ENCODE data around the gene IFITM10.
"Not testable (repeated sequence)": the region's sequence is repeated elsewhere in the genome, so short reads cannot be mapped to it uniquely, and the experiment has no call there.

Gene IFITM10

DNA sequence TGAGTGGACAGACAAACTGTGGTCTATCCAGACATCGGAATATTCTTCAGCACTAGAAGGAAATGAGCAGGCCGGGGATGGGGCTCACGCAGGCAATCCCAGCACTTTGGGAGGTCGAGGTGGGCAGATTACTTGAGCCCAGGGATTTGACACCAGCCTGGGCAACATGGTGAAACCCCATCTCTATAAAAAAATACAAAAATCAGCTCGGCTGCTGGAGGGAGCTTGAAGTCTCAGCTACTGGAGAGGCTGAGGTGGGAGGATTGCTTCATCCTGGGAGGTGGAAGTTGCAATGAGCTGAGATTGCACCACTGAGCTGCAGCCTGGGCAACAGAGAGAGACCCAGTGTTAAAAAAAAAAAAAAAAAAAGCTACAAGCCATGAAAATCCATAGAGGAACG lies 21.3 kb upstream of the IFITM10 start:
- H3K27ac ChIP-seq: no peak overlapping the region
- TF ChIP-seq, protein P1, sequence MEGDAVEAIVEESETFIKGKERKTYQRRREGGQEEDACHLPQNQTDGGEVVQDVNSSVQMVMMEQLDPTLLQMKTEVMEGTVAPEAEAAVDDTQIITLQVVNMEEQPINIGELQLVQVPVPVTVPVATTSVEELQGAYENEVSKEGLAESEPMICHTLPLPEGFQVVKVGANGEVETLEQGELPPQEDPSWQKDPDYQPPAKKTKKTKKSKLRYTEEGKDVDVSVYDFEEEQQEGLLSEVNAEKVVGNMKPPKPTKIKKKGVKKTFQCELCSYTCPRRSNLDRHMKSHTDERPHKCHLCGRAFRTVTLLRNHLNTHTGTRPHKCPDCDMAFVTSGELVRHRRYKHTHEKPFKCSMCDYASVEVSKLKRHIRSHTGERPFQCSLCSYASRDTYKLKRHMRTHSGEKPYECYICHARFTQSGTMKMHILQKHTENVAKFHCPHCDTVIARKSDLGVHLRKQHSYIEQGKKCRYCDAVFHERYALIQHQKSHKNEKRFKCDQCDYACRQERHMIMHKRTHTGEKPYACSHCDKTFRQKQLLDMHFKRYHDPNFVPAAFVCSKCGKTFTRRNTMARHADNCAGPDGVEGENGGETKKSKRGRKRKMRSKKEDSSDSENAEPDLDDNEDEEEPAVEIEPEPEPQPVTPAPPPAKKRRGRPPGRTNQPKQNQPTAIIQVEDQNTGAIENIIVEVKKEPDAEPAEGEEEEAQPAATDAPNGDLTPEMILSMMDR (IDR thresholded peaks at IDR 0.05): no peak
- DNase-seq (ENCODE audit: low spot score): peak; percentile 69
- no peak overlapping the region for H3K4me3 ChIP-seq

DNA sequence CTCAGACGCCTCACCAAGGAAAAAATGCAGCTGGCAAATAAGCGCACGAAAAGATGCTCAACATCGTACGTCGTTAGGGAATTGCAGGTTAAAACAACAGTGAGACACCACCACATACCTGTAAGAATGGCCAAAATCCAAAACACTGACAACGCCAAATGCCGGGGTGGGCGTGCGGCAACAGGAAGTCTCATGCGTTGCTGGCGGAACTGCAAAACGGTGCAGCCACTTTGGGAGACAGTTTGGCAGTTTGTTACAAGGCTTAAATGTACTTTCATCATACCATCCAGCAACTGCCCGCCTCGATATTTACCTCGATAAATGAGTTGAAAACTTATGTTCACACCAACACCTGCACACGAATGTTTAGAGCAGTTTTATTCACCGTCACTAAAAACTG lies 20.9 kb upstream of the IFITM10 start:
- no peak overlapping the region for H3K27ac ChIP-seq
- no peak overlapping the region for H3K4me3 ChIP-seq
- no peak for DNase-seq (ENCODE audit: low spot score)
- TF ChIP-seq, protein P1 (IDR thresholded peaks at IDR 0.05): no peak

DNA sequence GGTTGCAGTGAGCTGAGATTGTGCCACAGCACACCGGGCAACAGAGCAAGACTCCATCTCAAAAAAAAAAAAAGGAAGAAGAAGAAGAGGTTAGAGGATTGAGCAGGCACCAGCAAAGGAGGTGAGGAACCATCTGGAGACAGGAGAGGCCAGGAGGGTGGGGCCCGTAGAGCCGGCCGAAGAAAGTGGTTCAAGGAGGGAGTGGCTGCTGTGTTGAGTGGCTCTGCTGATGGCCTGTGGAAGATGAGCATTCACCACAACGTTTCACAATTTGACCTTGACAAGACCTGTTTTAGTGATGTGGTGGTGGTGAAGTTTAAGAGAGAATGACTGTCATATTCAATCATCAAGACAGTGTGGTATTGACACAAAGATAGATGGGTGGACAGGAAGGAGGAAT lies 20.1 kb upstream of the IFITM10 start:
- H3K4me3 ChIP-seq: no peak overlapping the region

DNA sequence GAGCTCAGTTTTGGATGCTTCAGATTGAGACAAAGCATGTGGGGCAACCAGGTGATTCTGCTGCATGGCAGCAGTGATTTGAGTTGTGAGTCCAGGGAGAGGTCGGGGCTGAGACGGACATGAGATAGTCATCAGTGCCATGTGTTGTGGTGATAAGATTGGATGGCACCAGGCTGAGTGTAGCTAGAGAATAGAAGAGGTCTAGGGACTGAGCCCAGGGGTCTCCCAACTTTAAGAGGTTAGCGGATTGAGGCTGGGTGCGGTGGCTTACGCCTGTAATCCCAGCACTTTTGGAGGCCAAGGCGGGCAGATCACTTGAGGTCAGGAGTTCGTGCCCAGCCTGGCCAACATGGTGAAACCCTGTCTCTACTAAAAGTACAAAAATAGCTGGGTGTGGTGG lies 19.7 kb upstream of the IFITM10 start:
- TF ChIP-seq, protein P1 (IDR thresholded peaks at IDR 0.05): no peak
- no peak for DNase-seq (ENCODE audit: low spot score)
- Histone ChIP-seq H3K27ac (no peak overlapping the region), H3K4me3 (no peak overlapping the region)

More for the DNA sequence above, 20.1 kb upstream of the IFITM10 start:
- H3K27ac ChIP-seq: no peak overlapping the region
- DNase-seq (ENCODE audit: low spot score): peak; percentile 2
- TF ChIP-seq, protein P1 (IDR thresholded peaks at IDR 0.05): no peak

DNA sequence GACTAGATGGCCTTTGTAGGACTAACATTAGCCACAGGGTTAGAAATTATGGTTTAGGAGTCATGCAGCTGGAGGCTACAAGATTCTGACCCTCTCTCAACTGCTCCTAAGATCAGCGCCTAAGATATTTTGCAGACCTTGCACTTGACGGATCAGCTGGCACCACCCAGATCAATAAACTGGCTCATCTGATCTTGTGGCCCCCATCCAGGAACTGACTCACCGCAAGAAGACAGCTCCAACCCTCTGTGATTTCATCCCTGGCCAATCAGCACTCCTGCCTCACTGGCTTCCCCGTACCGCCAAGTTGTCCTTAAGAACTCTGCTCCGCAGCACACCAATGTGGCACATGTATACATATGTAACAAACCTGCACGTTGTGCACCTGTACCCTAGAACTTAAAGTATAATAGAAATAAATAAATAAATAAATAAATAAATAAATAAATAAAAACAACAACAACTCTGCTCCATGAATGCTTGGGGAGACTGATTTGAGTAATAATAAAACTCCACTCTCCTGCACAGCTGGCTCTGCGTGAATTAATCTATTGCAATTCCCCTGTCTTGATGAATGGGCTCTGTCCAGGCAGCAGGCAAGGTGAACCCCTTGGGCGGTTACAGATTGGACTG lies 19.0 kb upstream of the IFITM10 start:
- not testable (repeated sequence) for H3K4me3 ChIP-seq, H3K27ac ChIP-seq
- peak; percentile 38 for DNase-seq (ENCODE audit: low spot score)

DNA sequence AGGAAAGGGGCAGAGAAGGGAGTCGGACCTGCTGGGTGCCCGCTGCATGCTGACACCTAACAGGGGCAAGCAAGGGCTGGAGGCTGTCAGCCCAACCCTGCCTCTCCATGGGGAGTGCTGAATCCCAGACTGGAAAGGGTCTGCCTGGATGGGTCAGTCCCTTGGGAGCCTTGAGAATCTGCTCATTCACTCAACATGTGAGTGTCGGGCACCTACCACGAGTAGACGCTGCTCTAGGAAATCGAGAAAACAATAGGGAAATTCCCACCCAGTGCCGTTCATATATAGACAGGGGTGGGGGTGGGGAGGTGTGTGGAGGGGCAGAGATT lies 17.7 kb upstream of the IFITM10 start:
- no peak for DNase-seq (ENCODE audit: low spot score)
- TF ChIP-seq, protein P1 (IDR thresholded peaks at IDR 0.05): no peak
- H3K4me3 ChIP-seq: no peak overlapping the region
- H3K27ac ChIP-seq: no peak overlapping the region

DNA sequence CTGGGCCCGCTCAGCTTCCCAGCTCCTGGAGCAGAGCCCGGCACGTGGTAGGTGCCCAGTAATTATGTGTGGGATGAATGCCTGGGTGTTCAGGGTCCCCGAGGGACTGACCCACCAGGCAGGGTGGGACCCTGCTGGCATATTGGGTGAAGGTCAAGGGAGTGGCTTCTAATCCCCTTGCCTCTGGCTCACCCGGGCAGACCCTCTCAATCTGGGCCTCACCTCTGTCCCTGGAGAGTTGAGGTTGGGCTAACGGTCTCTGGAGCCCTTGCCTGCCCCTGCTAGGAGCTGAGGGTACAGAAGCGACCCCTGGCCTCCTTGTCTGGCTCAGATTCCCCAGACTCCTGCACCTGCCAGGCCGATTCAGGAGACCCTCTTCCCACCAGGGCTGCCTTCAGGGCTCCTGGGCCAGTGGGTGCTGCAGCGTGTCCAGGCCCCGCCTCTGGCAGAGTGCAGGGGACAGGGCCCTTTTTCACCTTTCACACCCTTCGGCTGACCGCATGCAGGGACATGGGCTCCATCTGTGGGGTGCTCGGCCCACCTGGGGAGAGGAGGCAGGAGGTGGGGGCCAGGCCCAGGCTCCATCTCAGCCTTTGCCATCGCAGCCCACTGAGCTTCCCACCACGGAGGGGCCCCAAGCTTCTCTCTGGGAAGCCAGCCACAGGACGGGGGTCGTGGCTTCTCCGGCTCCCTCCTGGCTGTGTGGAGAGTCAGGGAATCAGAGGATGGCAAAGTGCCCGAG lies 17.2 kb upstream of the IFITM10 start:
- no peak for DNase-seq (ENCODE audit: low spot score)
- Histone ChIP-seq H3K4me3 (no peak overlapping the region), H3K27ac (no peak overlapping the region)
- TF ChIP-seq, protein P1 (IDR thresholded peaks at IDR 0.05): no peak

All from coronary artery (tissue), 2 donors.